Measurements from ENCODE around the gene RAB14. TPM values are rescaled to one million over a fixed set of nuclear protein-coding genes. Genes with fewer than 3 reads are reported as not detected.
"Not testable (repeated sequence)": the region's sequence is repeated elsewhere in the genome, so short reads cannot be mapped to it uniquely, and the experiment has no call there.

RAB14 gene
- total RNA-seq, 1 donor from 2014 or later = 50.6 TPM

DNA sequence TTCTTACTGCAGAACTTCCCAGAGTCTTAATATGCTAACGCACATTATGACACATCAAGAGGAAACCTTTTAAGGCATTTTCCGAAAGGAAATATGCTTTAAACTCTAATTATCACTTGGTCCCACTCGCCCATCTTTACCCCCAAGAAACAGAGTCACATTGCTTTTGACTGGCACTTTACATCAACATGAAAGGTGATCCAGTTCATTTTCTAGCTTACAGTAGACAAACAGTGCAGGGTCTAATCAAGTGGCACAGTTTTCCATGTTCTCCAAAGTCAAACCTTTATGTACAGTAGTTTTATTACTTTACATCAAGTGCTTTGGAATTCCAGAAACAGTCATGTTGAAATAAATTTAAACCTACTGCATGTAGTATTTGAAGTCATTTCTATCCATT is 12.0 kb downstream of the RAB14 start:
- no peak for DNase-seq

DNA sequence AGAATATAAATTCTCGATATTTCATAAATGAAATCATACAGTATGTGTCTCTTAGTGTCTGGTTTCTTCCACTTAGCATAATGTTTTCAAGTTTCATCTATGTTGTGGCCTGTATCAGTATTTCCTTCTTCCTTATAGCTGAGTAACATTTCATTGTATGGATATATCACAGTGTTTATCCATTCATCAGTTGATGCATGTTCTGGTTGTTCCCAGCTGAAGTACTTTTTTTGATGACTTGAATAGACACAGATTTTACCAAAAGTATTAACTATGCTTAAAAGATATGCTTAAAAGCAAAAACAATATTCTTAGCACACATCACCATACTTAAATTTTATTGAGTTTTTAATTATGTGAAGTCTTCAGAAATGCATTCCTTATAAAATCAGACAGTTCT is 12.7 kb downstream of the RAB14 start:
- DNase-seq = no peak

DNA sequence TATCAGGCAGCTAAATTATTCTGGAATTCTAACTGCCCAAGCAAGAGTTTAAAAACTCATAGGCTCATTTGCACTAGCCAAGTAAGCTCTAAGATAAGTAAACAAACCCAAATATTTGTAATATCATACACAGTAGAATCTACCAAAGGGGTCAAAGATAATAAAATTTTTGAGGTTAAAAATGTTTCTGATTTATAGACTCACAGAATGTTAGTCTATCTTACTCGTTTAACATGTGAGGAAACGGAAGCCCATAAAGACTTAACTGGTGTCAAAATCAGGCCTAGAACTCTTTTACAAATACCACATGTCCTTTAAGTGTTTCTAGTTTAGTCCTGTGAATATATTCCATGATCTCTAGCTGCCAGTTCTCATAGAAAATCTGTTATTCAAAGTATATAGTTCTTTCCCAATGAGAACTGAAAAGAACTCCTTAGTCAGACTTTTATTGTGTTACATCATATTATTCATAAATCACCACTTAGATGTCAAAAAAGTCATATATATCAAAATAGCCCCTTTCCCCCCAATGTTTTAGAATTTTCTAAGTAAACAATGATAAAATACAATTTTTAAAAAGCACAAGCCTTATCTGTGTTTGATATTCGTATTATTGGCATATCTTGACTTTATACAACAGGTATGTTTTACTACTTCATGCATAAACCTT is 13.9 kb downstream of the RAB14 start:
- DNase-seq = no peak

DNA sequence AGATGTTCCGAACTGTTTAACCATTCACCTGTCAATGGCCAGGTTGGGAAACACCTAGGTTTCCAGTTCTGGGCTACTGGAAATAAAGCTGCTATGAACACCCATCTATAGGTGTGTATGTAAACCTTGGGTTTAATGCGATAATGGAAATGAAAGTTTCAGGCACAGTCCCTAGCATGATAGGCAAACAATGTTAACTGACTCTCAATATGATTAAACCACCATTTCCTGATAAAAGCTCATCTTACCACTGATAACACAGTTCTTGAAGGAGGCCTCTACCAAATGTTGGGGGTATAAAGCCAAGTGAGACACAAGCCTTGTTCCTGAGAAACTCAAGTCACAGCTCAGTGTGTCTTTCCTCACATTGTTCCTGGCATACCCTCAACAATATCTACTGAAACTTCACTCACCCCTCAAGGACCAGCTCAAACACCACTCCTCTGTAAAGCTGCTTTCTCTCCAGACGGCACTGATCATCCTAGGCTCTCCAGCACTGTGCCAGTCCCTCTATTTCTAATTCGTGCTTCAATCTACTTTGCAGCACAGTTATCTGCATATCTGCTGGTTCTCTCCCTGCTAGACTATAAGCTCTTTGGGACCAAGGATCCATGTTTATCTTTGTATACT is 15.8 kb downstream of the RAB14 start:
- no peak for DNase-seq

DNA sequence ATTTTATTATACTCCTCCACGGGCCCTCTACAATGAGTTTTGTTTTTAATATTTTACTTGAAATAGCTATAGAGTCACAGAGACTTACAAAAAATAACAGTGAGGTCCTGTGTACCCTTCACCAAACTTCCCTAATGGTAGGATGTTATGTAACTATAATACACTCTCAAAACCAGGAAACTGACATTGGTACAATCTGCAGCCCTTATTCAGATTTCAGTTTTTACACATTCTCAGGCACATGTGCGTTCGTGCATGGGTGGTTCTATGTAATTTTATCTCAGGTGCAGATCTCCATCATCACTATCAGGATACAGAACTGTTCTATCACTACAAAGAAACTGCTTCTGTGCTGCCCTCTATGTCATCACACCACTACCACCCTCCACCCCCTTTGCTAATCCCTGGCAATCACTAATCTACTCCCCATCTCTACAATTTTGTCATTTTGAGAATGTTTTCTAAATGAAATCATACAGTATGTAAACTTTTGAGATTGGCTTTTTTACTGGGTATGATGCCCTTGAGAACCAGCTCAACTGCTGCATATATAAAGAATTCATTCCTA is 16.4 kb downstream of the RAB14 start:
- DNase-seq = no peak

DNA sequence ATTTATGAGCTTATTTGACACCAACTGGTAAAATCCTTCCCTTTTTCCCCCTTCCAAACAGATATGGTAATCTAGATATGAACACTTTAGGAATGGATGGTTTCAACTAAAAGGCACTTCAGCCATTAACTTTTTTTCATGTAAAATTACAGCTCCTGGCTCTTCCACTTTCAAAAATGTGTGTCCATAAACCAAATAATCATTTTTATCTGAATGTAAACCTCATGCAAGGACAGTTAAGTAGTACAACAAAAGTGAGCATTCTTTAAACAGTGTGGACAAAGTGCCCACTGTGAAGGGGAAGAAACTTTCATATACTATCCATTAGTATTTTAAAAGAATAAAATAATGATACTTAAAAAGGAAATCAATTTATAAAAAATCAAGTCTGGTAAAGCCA is 17.2 kb downstream of the RAB14 start:
- no peak for DNase-seq

DNA sequence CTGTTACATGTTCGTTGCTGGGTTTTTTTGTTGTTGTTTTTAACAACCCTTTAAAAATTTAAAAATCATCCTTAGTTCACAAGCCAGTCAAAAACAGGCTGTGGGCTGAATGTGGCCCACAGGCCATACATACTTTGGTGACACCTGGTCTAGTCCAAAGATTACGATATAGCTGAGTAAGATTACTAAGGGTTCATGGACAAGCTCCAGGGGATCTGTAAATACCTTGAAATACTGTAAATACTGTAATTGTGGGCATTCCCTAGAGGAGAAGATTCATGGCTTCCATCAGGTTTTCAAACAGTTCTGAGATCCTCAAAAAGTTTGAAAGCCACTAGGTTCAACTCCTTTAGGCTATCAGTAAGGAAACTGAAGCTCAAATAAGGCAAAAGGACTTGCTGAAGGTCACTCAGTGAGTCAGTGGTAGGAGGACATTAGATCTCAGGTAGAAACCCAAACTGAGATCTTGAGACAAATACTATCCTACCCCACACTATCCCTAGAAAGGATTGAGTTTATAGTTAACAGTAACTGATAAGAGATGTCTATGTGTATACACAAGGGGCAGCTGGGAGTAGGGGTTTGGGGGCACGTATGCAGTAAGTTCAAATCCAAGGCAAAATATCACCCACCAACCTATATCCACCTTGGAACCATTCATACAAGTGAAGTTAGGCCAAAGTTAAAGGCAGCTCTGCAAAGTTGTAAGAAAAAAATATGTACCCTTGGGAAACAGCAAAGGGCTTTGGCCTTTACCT is 17.8 kb downstream of the RAB14 start:
- DNase-seq = no peak

DNA sequence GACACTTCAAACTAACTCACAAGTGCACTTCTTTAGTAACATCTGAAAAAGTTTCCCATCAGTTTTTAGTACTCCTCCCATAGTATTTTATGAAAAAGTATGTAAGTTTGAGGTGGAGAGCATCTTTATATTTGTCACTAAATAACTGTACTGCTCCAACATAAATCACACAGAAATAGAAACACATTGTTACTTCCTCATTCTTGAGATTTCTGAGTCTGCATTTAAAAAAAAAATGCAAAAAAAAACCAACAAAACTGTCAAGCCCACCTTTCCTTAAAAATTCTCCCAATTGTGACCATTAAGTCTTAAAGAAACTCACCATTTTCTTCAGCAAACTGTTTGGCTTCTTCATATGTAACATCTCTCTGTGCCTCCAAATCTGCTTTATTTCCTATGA is 18.7 kb downstream of the RAB14 start:
- DNase-seq = no peak

DNA sequence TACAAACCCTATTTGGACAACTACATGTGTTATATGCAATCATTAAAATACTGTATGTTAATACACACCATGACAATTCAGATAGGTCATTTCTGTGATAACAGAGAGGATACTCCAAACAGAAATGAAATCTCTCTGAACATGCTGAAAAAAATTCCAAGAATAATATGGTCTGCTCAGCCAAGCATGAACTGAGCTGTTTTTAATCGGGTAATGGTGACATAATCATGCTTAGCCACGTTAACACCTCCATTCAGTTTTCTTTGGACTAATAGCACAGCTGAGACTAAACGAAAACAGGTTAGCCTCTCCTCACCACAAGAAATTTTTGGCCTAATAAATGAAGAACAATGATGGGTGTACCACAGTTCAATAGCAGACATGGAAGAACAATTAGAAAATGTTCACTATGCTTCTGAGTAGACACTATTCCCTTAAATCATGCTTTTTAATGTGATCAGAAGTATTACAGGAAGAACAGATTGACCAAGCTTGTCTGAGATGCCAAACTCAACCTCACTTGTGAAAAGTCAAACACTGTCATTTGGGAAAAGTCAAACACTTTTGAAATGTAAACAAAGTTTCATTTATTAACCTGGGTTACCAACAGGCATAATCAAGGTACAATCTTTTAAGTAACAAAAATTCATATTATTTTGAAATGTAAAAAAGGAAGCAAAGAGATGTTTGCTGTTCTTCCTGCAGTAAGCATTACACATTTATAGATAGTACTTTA is 19.4 kb downstream of the RAB14 start:
- no peak for DNase-seq

DNA sequence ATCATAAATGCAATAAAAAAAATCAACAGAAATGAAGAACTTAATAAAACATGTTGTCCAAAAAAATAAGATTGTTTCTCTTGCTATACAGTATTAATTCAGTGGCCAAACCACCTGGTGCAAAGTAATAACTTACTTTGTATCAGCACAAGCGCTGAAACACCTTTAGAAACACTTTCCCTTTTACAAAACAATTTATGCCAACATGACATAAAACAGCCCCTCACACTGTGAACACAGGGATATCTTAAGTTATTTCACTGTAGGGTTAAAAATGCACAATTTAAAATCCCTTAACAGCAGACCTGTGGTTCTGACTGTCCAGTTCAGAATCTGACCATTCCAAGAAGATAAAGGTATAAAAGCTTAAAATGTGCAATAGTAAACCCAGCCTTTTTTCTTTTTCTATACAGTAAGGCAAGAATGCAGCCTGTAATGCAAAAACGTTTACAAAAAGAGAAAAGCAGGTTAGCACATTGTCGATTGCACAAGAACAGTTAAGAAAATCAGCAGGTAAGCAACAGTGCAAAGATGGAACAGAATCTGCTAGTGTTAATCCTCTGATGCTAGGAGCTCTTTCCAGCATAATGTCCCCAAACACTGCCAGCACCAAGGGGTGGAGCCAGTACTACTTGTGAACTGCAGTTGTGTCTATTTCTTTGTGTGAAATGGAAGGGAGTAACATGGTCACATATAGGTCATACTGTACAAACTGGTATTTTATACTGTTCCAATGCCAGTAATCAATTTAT is 21.6 kb downstream of the RAB14 start:
- no peak for DNase-seq

DNA sequence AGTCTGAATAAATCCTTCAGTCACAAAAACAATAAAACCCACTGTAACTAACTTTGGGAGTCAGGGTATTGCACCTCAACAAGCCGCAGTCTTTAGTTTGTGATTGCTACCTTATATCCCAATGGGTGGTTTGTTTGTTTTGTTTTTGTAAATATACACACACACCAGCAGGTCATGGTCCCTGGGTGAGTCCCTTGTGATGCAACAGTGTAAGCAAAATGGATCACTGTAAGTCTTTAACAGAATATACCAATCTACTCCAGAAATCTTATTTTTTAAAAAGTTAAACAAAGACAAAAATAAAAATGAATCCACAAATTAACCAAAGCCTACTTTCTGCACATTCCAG is 22.3 kb downstream of the RAB14 start:
- DNase-seq = not testable (repeated sequence)

DNA sequence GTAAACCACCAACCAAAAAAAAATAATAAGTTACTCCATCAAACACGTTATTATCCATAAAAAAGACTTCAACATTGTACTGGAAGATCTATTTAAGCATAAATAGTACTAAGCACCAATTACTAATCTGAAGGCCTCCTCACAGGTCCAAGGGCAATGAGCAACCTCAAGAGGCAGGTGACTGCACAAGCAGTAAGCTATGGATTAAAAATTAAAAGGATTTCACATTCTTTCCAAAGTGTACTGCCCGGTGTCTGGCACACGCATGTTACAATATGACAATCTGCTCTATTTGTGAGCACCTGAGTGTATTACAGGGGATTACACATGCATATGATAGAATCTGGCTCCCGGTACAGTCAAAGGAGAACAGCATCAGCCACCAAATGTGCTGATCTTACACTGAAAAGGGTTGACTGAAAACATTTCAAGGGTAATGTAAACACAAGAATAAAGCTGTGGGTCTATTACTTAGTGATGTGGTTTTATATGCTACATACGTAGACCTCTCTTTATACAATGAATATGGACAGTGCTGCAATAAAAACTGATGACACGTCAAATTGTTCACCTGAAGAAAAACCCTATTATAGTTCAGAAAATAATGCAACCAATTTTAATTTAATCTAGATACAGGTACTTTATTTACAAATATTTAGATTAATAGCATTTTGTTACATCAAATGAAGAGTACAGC is 22.8 kb downstream of the RAB14 start:
- no peak for DNase-seq

DNA sequence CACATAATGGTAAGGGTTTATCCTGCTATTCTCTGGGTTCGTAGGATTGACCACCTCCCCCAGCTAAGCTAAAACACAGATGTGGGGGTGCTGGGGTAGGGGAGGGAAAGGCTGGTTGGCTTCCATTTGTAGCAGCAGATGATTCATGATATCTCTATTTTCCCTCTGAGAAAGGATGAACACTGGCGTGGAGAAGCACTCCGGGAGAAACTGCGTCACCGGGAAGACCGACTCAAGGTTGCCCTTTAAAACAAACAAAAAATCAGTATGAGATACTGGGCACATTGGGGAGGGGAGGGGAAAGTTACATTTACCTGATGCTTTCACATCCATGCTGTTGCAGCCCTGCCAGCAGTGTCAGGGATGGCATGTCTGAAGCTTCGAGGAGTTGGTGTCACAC is 28.2 kb downstream of the RAB14 start:
- no peak for DNase-seq

DNA sequence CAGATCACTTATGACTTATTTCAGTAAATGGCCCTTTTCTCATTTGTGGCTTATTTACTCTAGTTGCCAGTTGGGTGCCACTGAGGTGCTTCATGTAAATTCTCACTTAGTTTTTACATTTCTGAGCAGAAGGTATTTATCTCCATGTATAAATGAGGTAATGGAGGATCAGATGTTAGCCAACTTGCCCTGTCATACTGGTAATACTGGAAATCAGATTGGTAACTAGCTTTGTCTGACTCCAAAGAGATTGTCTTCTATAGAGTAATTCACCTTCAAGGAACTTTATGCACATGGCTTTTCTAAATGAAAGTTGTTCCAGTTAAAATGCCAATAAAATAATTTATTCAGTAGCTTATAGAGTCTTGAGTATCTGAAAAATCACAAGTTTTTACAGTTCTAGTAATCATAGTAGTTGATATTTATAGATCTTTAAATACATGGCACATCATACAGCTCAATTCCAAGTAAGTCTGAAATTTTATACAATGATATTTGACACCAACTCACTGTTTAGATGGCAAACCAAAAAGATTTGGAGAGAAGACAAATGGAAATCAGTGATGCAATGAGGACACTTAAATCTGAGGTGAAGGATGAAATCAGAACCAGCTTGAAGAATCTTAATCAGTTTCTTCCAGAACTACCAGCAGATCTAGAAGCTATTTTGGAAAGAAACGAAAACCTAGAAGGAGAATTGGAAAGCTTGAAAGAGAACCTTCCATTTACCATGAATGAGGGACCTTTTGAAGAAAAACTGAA is 28.8 kb downstream of the RAB14 start:
- no peak for DNase-seq

DNA sequence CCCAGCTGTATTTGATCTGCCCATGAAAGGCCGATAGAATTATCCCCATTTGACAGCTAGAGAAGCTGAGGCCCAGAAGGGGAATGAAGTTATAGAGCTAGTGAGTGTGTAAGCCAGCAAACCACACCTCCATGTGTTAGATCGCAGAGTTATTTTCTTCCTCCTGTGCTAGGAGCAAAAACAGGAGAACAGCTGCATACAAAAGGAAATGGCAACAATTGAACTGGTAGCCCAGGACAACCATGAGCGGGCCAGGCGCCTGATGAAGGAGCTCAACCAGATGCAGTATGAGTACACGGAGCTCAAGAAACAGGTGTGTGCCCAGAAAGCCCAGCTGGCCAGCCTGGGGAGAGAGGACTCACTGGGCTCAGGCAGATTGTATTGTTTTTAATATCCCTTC is 30.4 kb downstream of the RAB14 start:
- no peak for DNase-seq

DNA sequence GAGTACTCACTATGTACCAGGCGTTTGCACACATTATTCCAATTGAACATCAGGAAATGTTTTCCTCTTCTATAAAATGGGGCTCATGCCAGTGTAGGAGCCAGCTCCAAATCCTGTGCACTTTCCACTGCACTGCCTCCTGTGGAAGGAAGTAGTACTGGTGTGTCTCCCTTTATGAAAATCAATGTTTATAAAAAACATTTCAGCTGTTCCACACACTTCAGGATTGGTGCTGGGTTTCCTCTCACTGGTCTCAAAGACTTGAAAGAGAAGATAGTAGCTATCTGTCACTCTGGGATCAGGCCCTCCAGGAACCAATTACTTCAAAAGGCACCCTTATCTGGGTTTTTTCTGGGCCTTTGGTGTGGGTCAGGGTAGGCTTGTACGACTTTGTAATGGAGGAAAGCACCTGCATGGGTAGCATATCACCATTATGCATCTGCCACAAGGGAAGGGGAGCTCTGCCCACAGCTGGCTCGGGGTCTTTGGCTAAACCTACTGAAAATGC is 32.5 kb downstream of the RAB14 start:
- no peak for DNase-seq

DNA sequence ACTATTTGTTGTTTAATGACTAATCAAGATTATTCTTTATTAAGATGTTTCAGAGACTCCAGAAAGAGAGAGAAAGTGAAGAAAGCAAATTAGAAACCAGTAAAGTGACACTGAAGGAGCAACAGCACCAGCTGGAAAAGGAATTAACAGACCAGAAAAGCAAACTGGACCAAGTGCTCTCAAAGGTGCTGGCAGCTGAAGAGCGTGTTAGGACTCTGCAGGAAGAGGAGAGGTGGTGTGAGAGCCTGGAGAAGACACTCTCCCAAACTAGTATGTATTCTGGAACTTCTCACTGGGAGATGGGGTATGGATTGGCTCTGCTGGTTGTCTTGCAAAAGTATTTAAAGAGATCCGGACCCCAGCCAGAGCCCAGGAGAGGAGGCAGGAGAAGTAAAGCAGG is 33.6 kb downstream of the RAB14 start:
- no peak for DNase-seq

DNA sequence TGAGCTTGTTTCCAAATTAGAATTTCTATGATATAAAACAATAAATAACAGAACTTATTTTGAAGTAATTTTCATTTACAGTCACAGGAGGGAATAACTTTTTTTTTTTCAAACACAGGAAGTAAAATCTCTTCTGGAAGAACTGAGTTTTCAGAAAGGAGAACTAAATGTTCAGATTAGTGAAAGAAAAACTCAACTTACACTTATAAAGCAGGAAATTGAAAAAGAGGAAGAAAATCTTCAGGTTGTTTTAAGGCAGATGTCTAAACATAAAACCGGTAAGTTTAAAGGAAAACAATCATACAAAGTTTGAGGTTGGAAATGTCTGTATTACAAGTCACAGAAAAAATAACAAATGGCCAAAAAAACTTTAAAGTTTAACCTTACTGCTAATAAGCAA is 41.6 kb downstream of the RAB14 start:
- no peak for DNase-seq

DNA sequence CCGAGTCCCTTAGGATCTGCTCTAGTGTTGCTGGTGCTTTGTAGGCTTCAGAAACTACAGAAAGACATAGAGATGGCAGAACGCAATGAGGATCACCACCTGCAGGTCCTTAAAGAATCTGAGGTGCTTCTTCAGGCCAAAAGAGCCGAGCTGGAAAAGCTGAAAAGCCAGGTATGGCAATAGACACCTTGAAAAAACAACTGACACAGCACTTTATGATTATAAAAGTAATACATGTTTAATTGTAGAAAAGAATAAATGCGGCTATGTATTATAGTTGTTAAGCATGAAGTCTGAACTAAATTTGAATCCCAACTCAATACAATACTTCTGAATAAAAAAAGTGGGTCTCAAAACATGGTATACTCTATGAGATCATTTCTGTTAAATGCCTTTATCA is 43.7 kb downstream of the RAB14 start:
- DNase-seq = no peak

DNA sequence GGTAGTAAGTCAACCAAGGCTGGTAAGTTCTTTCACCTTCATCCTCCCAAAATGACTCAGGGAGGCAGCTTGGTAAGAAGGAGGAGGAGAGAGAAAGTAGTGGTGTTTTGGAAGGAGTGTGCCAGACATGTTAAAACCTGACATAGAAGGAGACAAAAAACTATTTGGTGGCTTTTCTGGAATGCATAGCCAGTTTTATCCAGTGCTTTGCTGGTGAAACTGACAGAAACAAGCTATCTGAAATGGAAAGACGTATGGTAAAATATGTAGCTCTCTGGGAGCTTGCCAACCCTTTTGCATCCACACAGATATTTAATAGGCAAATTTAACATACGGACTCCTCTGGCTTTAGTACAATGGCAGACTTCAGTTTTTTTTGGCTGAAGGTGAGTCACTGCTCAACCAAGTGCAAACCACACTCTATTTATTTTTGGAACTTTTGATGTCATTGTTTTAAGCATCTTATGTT is 45.4 kb downstream of the RAB14 start:
- no peak for DNase-seq
